ENCODE measurements around the gene HLTF.

GRCh38 chr3:149038322-149038721 lies 48.0 kb downstream of the HLTF start:
- TF ChIP-seq, protein P1, sequence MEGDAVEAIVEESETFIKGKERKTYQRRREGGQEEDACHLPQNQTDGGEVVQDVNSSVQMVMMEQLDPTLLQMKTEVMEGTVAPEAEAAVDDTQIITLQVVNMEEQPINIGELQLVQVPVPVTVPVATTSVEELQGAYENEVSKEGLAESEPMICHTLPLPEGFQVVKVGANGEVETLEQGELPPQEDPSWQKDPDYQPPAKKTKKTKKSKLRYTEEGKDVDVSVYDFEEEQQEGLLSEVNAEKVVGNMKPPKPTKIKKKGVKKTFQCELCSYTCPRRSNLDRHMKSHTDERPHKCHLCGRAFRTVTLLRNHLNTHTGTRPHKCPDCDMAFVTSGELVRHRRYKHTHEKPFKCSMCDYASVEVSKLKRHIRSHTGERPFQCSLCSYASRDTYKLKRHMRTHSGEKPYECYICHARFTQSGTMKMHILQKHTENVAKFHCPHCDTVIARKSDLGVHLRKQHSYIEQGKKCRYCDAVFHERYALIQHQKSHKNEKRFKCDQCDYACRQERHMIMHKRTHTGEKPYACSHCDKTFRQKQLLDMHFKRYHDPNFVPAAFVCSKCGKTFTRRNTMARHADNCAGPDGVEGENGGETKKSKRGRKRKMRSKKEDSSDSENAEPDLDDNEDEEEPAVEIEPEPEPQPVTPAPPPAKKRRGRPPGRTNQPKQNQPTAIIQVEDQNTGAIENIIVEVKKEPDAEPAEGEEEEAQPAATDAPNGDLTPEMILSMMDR (IDR thresholded peaks at IDR 0.05): no peak
- TF ChIP-seq POLR2AphosphoS5 (IDR thresholded peaks at IDR 0.05) (no peak), POLR2A (IDR thresholded peaks at IDR 0.05; ENCODE audit: low read depth) (no peak)

Measured in esophagus muscularis mucosa (tissue), 3 donors.